Sigmoid colon (tissue), 7 donors: ENCODE measurements around the gene S100A13. TPM values are rescaled to one million over a fixed set of nuclear protein-coding genes. Genes with fewer than 3 reads are reported as not detected.
A peak's percentile ranks its signal among the peaks of the same experiment; 100 is the strongest.

Source experiments
- DNase-seq: peaks from one replicate; pipeline ENCODE4 v3.0.0-alpha.2; 2019
- H3K27ac ChIP-seq, 4 donors: fragments of 200-600 bp; sonication (generic); one replicate each; pipeline ENCODE4 v1.5.1; 2016 to 2019; ENCODE audit warnings: mild to moderate bottlenecking in 1 of 4
- H3K27me3 ChIP-seq, 3 donors: fragments of 200-600 bp; sonication (generic); one replicate each; pipeline ENCODE4 v1.5.1; 2019; ENCODE audit warnings: mild to moderate bottlenecking in 1 of 3
- H3K36me3 ChIP-seq, 4 donors: fragments of 200-600 bp; sonication (generic); one replicate each; pipeline ENCODE4 v1.5.1; 2016 to 2019
- H3K4me1 ChIP-seq, 4 donors: fragments of 200-600 bp; sonication (generic); one replicate each; pipeline ENCODE4 v1.5.1; 2017 to 2019
- H3K4me3 ChIP-seq, 4 donors: fragments of 200-600 bp; sonication (generic); one replicate each; pipeline ENCODE4 v1.5.1; 2017 to 2019; ENCODE audit warnings: mild to moderate bottlenecking in 2 of 4, moderate library complexity in 1 of 4
- H3K9me3 ChIP-seq, 4 donors: fragments of 200-600 bp in 3 of 4; sonication (generic) in 3 of 4; one replicate each; pipeline versions ENCODE4 v1.5.1 to v1.6.1; 2013 to 2019
- CTCF ChIP-seq, 4 experiments: fragments of 450-650 bp in 3 of 4; fragments of 200-600 bp in 1 of 4; IDR thresholded peaks; one replicate each; pipeline ENCODE4 v1.5.1; 2016 to 2019; ENCODE audit warnings: antibody characterized with exemption in 4 of 4, mild to moderate bottlenecking in 3 of 4, moderate library complexity in 2 of 4
- EP300 ChIP-seq, 4 donors: sonication (generic); formaldehyde crosslinking; IDR thresholded peaks; one replicate each; pipeline ENCODE4 v1.6.1; 2017; ENCODE audit warnings: antibody characterized with exemption in 4 of 4
- POLR2A ChIP-seq, 2 donors: fragments of 450-650 bp; IDR thresholded peaks; one replicate each; pipeline ENCODE4 v1.6.1; 2016; ENCODE audit warnings: antibody characterized with exemption in 2 of 2, mild to moderate bottlenecking in 2 of 2, moderate library complexity in 2 of 2
- POLR2AphosphoS5 ChIP-seq, 4 donors: sonication (generic); formaldehyde crosslinking; IDR thresholded peaks; one replicate each; pipeline ENCODE4 v1.6.1; 2017; ENCODE audit warnings: antibody characterized with exemption in 4 of 4
- WGBS, 2 donors: extraction: QIAGEN DNeasy Blood & Tissue Kit; methylation state at CpG; one replicate each; pipeline ENCODE4 v1.1.7; 2013; 5-methylcytosine and 5-hydroxymethylcytosine counted together
- intact Hi-C: fragments of 100-400 bp; cut with DNase I; formaldehyde crosslinking; loops from one replicate; pipeline ENCODE4 v1.15.1; 2023
- polyA plus RNA-seq, 3 donors: library from polyadenylated mRNA; stranded (reverse); fragments of 200-250 nt; gene quantifications; one replicate each; pipeline ENCODE4 v1.2.3, GENCODE V29; 2013
- total RNA-seq, 4 donors: library from RNA; depleted of rRNA; stranded (reverse); fragments of >200 nt; gene quantifications; one replicate each; pipeline ENCODE4 v1.1.0, GENCODE V29; 2016
- donor health status: healthy with polysubstance abuse.
- donor health status: Bipolar disorder and iron deficiency.
- donor health status: healthy.

Gene S100A13
- total and polyA plus RNA-seq, 7 donors: 86.3 to 305 (median 276) TPM

DNA sequence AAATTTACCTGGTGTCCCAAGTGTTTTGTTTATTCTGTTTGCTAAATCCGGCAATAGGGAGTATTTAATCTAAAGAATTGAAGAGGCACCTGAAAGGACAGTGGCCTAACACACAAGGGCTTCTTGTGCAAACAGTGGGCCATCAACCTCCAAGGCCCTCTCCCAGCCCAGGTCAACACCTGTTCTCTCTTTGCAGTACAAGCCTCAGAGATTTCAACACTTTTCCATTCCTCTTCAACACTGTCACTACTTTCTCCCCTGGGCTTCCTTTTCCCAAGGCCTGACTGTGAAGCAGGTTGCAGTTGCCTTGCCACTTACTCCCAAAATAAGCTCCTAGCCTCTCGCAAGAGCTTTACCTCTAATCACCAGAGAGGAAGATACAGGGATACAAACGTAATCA, 28.0 kb upstream of the S100A13 start:
- Histone ChIP-seq H3K9me3 (no peaks in the 10 kb centered on the region), H3K4me1 (peaks cover 0 to 14% (median 11%) of the 10 kb centered on the region in 4 donors), H3K27ac (no peak overlapping the region), H3K36me3 (peaks cover 0 to 3% (median 0%) of the 10 kb centered on the region in 4 donors), H3K4me3 (no peak overlapping the region), H3K27me3 (no peaks in the 10 kb centered on the region)
- peak; percentile 19 for DNase-seq
- WGBS, 2 donors: 89 to 90% methylated on average over 3 of the region's 3 CpGs
- intact Hi-C loops: loop anchor here (5.0 kb wide), 1 partner anchor 83 kb away; no protein-coding TSS in a partner anchor
- no peak for TF ChIP-seq POLR2AphosphoS5 (IDR thresholded peaks at IDR 0.05)
- TF ChIP-seq EP300 (IDR thresholded peaks at IDR 0.05): no peak
- no peak for TF ChIP-seq POLR2A (IDR thresholded peaks at IDR 0.05)
- no peak for TF ChIP-seq CTCF (IDR thresholded peaks at IDR 0.05)

DNA sequence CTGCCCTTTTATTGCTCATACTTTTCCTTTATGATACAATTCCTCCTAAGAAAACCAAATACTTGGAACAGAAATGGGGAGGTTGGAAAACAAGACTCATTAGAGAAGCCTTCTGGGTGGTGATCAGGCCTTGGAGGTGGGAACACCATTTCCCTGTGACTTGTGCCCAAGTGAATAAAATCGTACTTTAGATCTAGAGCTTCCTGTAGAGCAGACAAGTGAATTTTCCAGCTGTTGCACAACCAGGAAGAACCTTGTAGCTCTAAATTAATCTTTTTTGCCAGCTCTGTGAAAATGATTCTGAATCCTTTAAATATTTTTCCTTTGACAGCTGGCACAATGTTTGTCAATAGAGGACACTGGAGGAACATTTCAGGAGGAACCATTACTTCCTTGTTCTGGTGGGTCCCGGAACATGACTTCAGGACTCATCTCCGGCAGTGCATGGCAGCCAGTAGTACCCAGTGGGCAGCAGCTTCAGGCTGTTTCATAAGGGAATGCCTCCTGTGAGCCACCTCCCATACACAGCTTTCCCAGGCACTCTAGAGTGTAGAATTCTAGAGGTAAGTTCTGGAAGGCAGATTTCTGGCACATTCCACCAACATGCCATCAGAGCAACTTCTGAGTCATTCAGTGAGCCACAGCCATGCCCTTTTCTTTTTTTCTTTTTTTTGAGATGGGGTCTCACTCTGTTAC, 25.6 kb upstream of the S100A13 start:
- H3K36me3 ChIP-seq: no peaks in the 10 kb centered on the region
- DNase-seq: peak; percentile 64
- no peak overlapping the region for H3K4me3 ChIP-seq
- TF ChIP-seq POLR2A (IDR thresholded peaks at IDR 0.05) (no peak), CTCF (IDR thresholded peaks at IDR 0.05) (no peak), POLR2AphosphoS5 (IDR thresholded peaks at IDR 0.05) (no peak), EP300 (IDR thresholded peaks at IDR 0.05) (no peak)
- H3K27me3 ChIP-seq: no peaks in the 10 kb centered on the region
- intact Hi-C loops: no loop called here
- H3K4me1 ChIP-seq: peaks cover 0 to under 1% (median 0%) of the 10 kb centered on the region in 4 donors
- WGBS, 2 donors: 33 to 67% methylated on average over 3 of the region's 3 CpGs
- H3K27ac ChIP-seq: peak overlapping the region in 2 of 4 donors; percentile 5 to 51
- H3K9me3 ChIP-seq: no peaks in the 10 kb centered on the region

- DNase-seq: peak; percentile 40
- Histone ChIP-seq H3K4me3 (no peak overlapping the region), H3K4me1 (no peaks in the 10 kb centered on the region), H3K36me3 (peaks cover 0 to 4% (median 2%) of the 10 kb centered on the region in 4 donors), H3K27ac (no peak overlapping the region), H3K27me3 (no peaks in the 10 kb centered on the region), H3K9me3 (no peaks in the 10 kb centered on the region)
- TF ChIP-seq POLR2A (IDR thresholded peaks at IDR 0.05) (no peak), CTCF (IDR thresholded peaks at IDR 0.05) (no peak), POLR2AphosphoS5 (IDR thresholded peaks at IDR 0.05) (no peak), EP300 (IDR thresholded peaks at IDR 0.05) (no peak)
- WGBS, 2 donors: 31 to 72% methylated on average over 1 of the region's 1 CpG
- intact Hi-C loops: no loop called here
These were observed 24.5 kb upstream of the S100A13 start for GRCh38 chr1:153651771-153652170.

GRCh38 chr1:153649863-153650235, 22.5 kb upstream of the S100A13 start:
- no peaks in the 10 kb centered on the region for H3K9me3 ChIP-seq
- no peak overlapping the region for H3K4me3 ChIP-seq
- TF ChIP-seq CTCF (IDR thresholded peaks at IDR 0.05) (no peak), POLR2AphosphoS5 (IDR thresholded peaks at IDR 0.05) (no peak), POLR2A (IDR thresholded peaks at IDR 0.05) (no peak), EP300 (IDR thresholded peaks at IDR 0.05) (no peak)
- WGBS, 2 donors: 67 to 88% methylated on average over 2 of the region's 2 CpGs
- no peak for DNase-seq
- H3K4me1 ChIP-seq: no peaks in the 10 kb centered on the region
- intact Hi-C loops: no loop called here
- H3K27ac ChIP-seq: no peak overlapping the region
- peaks cover 9 to 23% (median 17%) of the 10 kb centered on the region in 4 donors for H3K36me3 ChIP-seq
- no peaks in the 10 kb centered on the region for H3K27me3 ChIP-seq
